ENCODE measurements around the gene PTPRD. TPM values are rescaled to one million over a fixed set of nuclear protein-coding genes. Genes with fewer than 3 reads are reported as not detected.
A peak's percentile ranks its signal among the peaks of the same experiment; 100 is the strongest.
"Not testable (repeated sequence)": the region's sequence is repeated elsewhere in the genome, so short reads cannot be mapped to it uniquely, and the experiment has no call there.

The PTPRD gene
- total RNA-seq, 1 donor from 2014 or later = 532 TPM

GRCh38 chr9:9938432-9938831 lies 674.4 kb downstream of the PTPRD start:
- H3K4me3 Mint-ChIP-seq (ENCODE audit: unreplicated experiment) = no peak overlapping the region
- no peak for TF ChIP-seq CTCF (IDR thresholded peaks at IDR 0.05; ENCODE audit: partially characterized antibody, unreplicated experiment)
- no peak overlapping the region for H3K27ac Mint-ChIP-seq (ENCODE audit: unreplicated experiment)
- no peaks in the 10 kb centered on the region for H3K36me3 Mint-ChIP-seq (ENCODE audit: unreplicated experiment)
- no peaks in the 10 kb centered on the region for H3K27me3 Mint-ChIP-seq (ENCODE audit: unreplicated experiment)
- no peaks in the 10 kb centered on the region for H3K9me3 Mint-ChIP-seq (ENCODE audit: unreplicated experiment)
- peaks cover 5% of the 10 kb centered on the region for H3K4me1 Mint-ChIP-seq (ENCODE audit: low read depth, unreplicated experiment)
- DNase-seq = no peak

GRCh38 chr9:9931464-9931863 lies 681.3 kb downstream of the PTPRD start:
- not testable (repeated sequence) for H3K4me1 Mint-ChIP-seq (ENCODE audit: low read depth, unreplicated experiment); H3K27ac Mint-ChIP-seq (ENCODE audit: unreplicated experiment); H3K4me3 Mint-ChIP-seq (ENCODE audit: unreplicated experiment); DNase-seq; H3K36me3 Mint-ChIP-seq (ENCODE audit: unreplicated experiment); H3K9me3 Mint-ChIP-seq (ENCODE audit: unreplicated experiment); H3K27me3 Mint-ChIP-seq (ENCODE audit: unreplicated experiment)

DNA sequence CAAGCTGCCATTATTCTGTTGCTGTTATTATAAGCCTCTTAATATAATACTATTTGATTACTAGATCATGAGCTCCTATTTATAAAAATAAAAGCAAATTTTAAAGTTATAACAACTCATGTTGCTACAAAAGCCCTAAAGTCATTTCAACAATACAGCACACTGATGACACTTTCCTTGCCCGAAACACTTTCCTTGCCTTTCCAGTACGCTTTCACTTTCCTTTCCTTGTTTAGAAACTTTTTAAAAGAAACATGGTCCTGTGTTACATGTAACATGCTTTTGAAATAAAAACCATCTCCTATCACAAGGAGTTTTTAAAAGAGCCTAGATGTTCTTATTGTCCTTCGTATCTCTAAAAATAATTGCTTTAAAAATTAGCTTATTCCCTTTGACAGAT lies 688.4 kb downstream of the PTPRD start:
- Mint-ChIP-seq H3K4me1 (ENCODE audit: low read depth, unreplicated experiment) (no peaks in the 10 kb centered on the region), H3K4me3 (ENCODE audit: unreplicated experiment) (no peak overlapping the region), H3K27me3 (ENCODE audit: unreplicated experiment) (no peaks in the 10 kb centered on the region), H3K27ac (ENCODE audit: unreplicated experiment) (no peak overlapping the region), H3K9me3 (ENCODE audit: unreplicated experiment) (no peaks in the 10 kb centered on the region), H3K36me3 (ENCODE audit: unreplicated experiment) (no peaks in the 10 kb centered on the region)
- no peak for TF ChIP-seq CTCF (IDR thresholded peaks at IDR 0.05; ENCODE audit: partially characterized antibody, unreplicated experiment)
- no peak for DNase-seq

DNA sequence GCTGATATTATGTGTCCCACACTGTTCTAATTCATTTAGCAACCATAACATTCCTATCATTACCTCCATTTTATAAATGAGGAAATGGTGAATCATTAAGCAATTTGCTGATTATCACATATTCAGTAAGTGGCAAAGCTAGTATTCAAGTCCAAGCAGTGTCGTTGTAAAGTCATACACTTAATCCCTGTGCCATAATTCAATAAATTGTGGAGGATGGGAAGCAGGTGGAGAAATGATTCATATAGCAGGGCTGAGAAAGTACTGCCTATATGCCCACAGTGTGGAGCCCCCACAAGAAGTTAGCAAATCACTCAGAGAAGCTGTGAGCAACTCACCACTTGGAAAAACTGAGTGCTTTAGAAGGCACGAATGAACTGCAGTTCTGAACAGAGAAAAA lies 691.0 kb downstream of the PTPRD start:
- Mint-ChIP-seq H3K36me3 (ENCODE audit: unreplicated experiment) (no peaks in the 10 kb centered on the region), H3K4me1 (ENCODE audit: low read depth, unreplicated experiment) (no peaks in the 10 kb centered on the region), H3K9me3 (ENCODE audit: unreplicated experiment) (no peaks in the 10 kb centered on the region), H3K27ac (ENCODE audit: unreplicated experiment) (no peak overlapping the region), H3K27me3 (ENCODE audit: unreplicated experiment) (no peaks in the 10 kb centered on the region), H3K4me3 (ENCODE audit: unreplicated experiment) (no peak overlapping the region)
- no peak for DNase-seq
- TF ChIP-seq CTCF (IDR thresholded peaks at IDR 0.05; ENCODE audit: partially characterized antibody, unreplicated experiment) = no peak

DNA sequence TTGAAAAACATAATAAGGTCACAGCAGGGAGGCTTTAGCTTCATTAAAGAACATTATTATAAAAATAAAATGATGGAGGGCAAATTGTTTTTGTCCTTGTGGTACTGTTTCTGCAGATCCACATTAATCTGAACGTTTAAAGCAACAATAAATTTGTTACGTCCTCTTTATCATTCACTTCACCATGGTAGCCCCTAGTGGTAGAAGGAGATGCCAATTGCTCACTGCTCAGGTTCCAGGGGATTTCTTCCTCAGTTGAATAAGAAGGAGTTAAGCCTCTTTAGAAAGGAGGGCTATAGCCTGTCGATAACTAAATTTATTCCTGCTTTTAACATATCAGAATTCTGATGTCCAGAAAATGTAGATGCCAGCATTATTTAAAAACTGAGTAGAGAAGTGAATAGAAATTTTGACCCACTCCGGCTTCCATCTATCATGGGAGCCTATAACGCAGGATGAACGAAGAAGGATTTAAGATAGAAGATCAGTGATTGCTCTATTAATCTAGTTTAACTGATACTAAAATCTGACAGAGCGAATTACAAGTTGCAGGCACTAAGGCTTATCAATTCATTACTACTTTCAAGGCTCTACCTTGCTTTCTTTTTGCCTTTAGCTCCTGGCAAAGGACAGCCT lies 692.3 kb downstream of the PTPRD start:
- peaks cover 2% of the 10 kb centered on the region for H3K36me3 Mint-ChIP-seq (ENCODE audit: unreplicated experiment)
- no peak overlapping the region for H3K4me3 Mint-ChIP-seq (ENCODE audit: unreplicated experiment)
- TF ChIP-seq CTCF (IDR thresholded peaks at IDR 0.05; ENCODE audit: partially characterized antibody, unreplicated experiment) = peak; percentile 58
- no peaks in the 10 kb centered on the region for H3K4me1 Mint-ChIP-seq (ENCODE audit: low read depth, unreplicated experiment)
- H3K27me3 Mint-ChIP-seq (ENCODE audit: unreplicated experiment) = no peaks in the 10 kb centered on the region
- no peaks in the 10 kb centered on the region for H3K9me3 Mint-ChIP-seq (ENCODE audit: unreplicated experiment)
- no peak for DNase-seq
- H3K27ac Mint-ChIP-seq (ENCODE audit: unreplicated experiment) = no peak overlapping the region
